ENCODE results near the gene DPPA2.

GRCh38 chr3:109363634-109364033, 47.3 kb upstream of the DPPA2 start:
- TF ChIP-seq CTCF (IDR thresholded peaks at IDR 0.05) (no peak), ZFX (IDR thresholded peaks at IDR 0.05; ENCODE audit: borderline replicate concordance) (no peak)

All from 22Rv1 (cell line).